DND-41 (cell line): ENCODE measurements around the gene FEZF2.

Source experiments
- CTCF ChIP-seq: IDR thresholded peaks from 2 replicates; pipeline ENCODE4 v1.5.1; 2012; ENCODE audit warnings: borderline replicate concordance, low read length, moderate library complexity, mild to moderate bottlenecking; ENCODE audit not compliant: poor library complexity, severe bottlenecking; ENCODE audit errors: extremely low read depth
- EZH2 ChIP-seq: IDR thresholded peaks from 3 replicates; pipeline ENCODE4 v1.6.1; 2012; ENCODE audit warnings: borderline replicate concordance, low read depth, mild to moderate bottlenecking, moderate library complexity, low read length, inconsistent platforms; ENCODE audit not compliant: severe bottlenecking

GRCh38 chr3:62379321-62379798 is 6.0 kb upstream of the FEZF2 start:
- TF ChIP-seq CTCF (no peak), EZH2 (no peak)
